ENCODE results near the gene FYB1.

DNA sequence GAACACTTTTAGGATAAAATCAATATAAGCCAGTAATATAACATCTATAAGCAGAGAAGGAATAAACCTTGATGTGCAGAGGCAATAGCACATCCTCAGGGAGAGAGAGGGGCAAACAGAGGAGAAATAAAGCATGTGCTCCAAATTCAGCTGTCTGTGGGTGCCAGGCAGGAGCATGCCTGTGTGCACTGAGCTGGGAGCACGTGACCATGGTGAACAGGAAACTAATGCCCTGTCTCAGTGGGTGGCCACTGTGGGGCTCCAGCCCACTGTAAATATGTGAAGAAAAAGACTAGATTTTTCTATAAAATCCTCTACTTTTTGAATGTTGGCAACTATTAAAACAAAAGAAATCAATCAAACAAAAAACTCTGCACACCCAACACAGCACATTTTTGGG is 55.3 kb downstream of the FYB1 start:
- TF ChIP-seq, protein P1, sequence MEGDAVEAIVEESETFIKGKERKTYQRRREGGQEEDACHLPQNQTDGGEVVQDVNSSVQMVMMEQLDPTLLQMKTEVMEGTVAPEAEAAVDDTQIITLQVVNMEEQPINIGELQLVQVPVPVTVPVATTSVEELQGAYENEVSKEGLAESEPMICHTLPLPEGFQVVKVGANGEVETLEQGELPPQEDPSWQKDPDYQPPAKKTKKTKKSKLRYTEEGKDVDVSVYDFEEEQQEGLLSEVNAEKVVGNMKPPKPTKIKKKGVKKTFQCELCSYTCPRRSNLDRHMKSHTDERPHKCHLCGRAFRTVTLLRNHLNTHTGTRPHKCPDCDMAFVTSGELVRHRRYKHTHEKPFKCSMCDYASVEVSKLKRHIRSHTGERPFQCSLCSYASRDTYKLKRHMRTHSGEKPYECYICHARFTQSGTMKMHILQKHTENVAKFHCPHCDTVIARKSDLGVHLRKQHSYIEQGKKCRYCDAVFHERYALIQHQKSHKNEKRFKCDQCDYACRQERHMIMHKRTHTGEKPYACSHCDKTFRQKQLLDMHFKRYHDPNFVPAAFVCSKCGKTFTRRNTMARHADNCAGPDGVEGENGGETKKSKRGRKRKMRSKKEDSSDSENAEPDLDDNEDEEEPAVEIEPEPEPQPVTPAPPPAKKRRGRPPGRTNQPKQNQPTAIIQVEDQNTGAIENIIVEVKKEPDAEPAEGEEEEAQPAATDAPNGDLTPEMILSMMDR (IDR thresholded peaks at IDR 0.05) = no peak
- no peak for TF ChIP-seq EZH2 (IDR thresholded peaks at IDR 0.05; ENCODE audit: borderline replicate concordance, insufficient read depth, low read depth, low read length, poor library complexity, severe bottlenecking)

Data from B cell (primary cell).